Astrocyte (in vitro differentiated cells and primary cell): ENCODE results near the gene TAF11L3.
"Not testable (repeated sequence)": the region's sequence is repeated elsewhere in the genome, so short reads cannot be mapped to it uniquely, and the experiment has no call there.

Source experiments
- EZH2 ChIP-seq: IDR thresholded peaks from 2 replicates; pipeline ENCODE4 v1.6.1; 2012; ENCODE audit warnings: mild to moderate bottlenecking, low read length, inconsistent platforms; ENCODE audit not compliant: insufficient read depth
- TF ChIP-seq, protein P1 (sequence below): IDR thresholded peaks from 2 replicates; pipeline ENCODE4 v1.5.1; 2011; ENCODE audit warnings: low read depth, mild to moderate bottlenecking, inconsistent platforms, low read length, moderate library complexity; ENCODE audit not compliant: insufficient read depth

DNA sequence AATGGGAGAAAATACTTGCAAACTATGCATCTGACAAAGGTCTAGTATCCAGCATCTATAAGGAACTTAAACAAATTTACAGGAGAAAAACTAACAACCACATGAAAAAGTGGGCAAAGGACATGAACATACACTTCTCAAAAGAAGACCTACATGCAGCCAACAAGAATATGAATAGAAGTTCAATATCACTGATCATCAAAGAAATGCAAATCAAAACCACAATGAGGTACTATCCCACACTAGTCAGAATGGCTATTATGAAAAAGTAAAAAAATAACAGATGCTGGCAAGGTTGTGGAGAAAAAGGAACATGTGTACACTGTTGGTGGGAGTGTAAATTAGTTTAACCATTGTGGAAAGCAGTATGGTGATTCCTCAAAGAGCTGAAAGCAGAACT is 43.1 kb upstream of the TAF11L3 start:
- TF ChIP-seq, protein P1, sequence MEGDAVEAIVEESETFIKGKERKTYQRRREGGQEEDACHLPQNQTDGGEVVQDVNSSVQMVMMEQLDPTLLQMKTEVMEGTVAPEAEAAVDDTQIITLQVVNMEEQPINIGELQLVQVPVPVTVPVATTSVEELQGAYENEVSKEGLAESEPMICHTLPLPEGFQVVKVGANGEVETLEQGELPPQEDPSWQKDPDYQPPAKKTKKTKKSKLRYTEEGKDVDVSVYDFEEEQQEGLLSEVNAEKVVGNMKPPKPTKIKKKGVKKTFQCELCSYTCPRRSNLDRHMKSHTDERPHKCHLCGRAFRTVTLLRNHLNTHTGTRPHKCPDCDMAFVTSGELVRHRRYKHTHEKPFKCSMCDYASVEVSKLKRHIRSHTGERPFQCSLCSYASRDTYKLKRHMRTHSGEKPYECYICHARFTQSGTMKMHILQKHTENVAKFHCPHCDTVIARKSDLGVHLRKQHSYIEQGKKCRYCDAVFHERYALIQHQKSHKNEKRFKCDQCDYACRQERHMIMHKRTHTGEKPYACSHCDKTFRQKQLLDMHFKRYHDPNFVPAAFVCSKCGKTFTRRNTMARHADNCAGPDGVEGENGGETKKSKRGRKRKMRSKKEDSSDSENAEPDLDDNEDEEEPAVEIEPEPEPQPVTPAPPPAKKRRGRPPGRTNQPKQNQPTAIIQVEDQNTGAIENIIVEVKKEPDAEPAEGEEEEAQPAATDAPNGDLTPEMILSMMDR = not testable (repeated sequence)
- not testable (repeated sequence) for TF ChIP-seq EZH2
